HL-60/S4 treated with retinoic acid at 250 ng/mL for 4 days and 3 days (cell line): ENCODE data around the gene FRMD1.

Experiments
- in situ Hi-C: fragments of 300-500 bp; cut with MboI; formaldehyde crosslinking; loops from 2 replicates; pipeline ENCODE4 v1.7.0; 2022; ENCODE audit warnings: low sequenced_read_pairs

The FRMD1 gene

DNA sequence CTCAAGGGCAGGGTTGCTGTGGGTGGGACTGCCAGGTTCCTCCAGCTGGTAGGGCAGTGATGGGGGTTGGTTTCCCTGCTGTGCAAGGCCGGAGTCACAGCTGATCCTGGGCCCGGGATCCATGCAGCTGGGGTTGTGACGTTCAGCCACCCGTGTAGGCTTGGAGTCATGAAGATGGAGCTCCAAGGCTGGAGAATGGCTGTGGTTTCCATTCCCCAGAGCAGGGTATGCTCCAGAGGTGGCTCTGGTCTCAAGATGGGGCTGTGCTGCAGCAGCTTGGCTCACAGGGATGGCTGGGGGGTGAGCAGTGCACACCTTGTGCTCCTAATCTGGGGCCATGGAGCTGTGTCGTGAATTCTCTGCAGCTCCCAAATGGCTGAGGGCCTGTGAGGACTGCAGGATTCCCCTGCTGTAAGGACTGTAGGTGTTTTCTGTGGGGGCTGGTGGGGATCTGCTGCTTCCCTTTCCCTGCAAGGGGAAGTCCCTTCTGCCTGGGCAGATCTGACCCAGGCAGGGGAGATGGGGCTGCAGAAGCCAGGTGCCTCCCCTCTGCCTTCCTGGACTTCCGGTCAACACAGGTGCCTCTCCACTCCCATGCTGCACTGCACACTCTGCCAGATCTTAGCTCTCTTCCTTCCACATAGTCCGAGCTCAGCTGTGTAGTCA is 65.6 kb downstream of the FRMD1 start:
- in situ Hi-C loops: no loop called here

DNA sequence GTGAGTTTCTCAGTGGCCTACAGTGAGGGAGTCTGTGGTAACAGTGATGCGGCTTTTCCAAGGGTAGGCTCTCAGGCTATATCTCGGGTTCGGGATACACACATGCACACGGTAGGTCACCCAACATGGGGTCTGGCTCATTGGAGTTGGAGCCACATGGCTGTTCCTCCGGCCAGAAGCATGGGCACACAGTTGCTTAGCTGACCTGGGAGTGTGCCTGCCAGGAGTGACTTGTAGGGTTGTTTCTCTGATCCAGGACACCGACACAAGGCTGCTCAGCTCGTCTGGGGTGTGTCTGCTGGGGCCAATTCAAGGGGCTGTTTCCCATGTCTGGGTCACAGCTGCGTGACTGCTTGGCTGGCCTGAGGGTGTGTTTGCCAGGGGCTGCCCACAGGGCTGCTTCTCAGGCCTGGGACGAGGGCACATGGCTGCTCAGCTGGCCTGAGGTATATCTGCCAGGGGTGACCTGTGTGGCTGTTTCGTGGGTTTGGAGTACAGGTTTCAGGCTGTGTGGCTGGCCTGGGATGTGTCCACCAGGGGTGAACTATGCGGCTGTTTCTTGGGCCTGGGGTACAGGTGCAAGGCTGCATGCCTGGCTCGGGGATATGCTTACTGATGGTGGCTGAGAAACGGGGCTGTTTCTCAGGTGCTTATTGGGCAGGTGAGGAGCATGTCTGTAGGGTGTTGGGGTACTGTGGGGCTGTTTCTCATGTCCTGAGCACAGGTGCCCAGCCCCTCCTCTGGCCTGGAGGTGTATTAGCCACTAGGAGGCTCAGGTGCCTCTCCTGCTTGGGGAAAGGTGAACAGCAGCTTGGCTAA is 66.4 kb downstream of the FRMD1 start:
- in situ Hi-C loops: no loop called here

DNA sequence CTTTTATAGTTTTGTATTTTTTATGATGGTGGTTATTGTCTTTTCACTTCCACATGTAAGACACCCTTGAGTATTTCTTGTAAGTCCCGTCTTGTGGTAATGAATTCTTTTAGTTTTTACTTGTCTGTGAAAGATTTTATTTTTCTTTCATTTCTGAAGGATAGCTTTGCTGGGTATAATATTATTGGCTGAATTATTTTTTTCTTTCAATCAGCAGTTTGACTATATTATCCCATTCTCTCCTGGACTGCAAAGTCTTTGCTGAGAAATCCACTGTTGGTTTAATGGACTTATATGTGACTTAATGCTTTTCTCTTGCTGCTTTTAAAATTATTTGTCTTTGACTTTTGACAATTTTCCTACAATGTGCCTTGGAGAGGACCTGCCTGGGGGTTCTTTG is 67.7 kb downstream of the FRMD1 start:
- in situ Hi-C loops: no loop called here

DNA sequence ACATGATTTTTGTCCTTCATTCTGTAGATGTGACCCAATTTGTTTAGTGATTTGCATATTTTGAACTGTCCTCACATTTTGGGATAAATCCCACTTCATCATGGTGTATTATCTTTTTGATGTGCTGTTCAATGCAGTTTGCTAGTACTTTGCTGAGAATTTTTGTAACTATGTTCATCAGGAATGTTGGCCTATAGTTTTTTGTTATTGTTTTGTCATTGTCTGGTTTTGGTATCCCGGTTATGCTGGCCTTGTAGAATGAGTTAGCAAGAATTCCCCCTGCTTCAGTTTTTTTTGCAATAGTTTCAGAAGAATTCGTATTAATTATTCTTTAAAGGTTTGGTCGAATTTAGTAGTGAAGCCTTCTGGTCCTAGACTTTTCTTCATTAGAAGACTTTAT is 69.7 kb downstream of the FRMD1 start:
- in situ Hi-C loops: no loop called here

DNA sequence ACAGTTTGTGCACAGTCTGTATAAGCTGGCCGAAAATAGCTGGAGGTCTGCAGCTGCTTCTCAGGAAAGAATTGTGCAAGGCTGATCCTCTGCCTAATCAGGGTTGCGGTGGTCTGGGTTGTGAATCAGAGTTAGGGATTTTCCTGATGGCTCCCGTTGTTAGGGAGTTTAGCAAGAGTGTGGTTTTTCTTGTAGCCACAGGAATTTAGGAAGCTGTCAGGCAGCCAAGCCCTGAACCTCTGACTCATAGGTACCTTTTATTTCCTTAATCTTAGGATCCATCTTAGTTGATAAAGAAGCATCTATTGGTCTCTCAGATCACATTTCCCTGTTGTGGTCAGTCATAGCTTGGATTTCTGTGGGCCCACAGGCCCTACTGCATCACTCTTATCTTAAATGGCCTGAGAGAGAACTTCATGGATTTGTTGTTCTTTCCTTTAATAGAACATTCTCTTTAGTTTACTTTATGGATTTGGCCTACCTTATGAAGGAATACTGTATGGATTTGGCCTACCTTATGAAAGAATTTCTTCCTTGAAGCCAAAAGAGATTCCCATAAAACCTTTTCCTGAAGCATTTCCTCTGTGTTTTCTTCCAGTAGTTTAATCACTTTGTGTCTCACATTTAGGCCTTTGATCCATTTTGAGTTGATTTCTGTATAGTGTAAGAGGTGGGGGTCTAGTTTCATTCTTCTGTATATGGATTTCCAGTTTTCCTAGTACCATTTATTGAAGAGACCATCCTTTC is 71.2 kb downstream of the FRMD1 start:
- in situ Hi-C loops: no loop called here

DNA sequence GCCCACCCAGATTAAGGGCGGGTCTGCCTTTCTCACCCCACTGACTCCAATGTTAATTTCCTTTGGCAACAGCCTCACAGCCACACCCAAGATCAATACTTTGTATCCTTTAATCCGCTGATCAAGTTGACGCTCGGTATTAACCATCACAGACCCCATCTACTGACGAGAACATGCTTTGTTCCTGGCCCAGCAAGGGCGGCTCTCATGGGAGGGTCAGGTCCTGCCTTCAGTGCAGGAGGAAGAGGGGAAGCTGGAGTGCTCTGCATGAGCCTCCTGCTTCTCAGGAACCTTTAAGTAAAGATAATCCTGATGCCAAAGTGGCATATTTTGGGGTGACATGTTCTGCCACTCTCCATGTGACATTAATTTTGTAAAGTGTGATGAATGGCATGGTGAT is 73.2 kb downstream of the FRMD1 start:
- in situ Hi-C loops: no loop called here

DNA sequence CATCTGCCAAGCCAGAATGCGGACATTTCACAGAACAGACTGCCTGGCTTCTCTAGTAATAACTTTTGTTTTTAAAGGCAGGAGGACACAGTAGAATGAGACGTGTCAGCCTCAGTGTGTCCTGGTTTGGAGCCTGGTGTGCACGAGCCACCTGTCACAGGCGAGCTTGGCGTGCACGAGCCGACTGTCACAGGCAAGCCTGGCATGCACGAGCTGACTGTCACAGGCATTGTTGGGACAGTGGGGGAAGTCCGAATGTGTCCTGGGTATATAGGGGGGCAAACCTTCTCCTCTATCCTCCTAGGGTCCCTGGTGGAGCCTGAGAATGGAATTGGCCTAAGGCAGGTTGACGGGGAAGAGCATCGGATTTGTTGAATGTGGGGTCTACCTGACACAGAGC is 74.1 kb downstream of the FRMD1 start:
- in situ Hi-C loops: no loop called here

DNA sequence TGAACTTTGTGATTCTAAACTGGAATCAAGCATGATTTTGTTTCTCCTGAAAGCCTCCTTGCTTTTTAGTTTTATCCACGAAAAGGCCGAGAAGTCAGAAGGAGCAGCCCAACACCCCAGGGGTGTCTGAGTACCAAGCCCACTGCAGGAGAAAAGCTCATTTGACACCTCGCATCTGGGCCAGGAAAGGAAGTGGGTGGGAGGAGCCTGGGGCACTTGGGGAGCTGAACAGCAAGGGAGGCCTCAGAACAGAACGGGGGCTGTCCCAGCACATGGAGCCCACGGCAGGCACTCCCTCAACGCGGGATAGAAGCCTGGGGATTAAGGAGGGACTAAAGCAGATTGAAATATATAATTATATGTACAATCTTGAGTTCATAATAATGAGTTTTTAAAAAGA is 75.0 kb downstream of the FRMD1 start:
- in situ Hi-C loops: no loop called here
